ENCODE results near the gene C17orf50.
"Not testable (repeated sequence)": the region's sequence is repeated elsewhere in the genome, so short reads cannot be mapped to it uniquely, and the experiment has no call there.

The C17orf50 gene

GRCh38 chr17:35747540-35748017 lies 13.1 kb upstream of the C17orf50 start:
- TF ChIP-seq POLR2A (IDR thresholded peaks at IDR 0.05; ENCODE audit: extremely low read depth, insufficient read length) (no peak), CTCF (IDR thresholded peaks at IDR 0.05; ENCODE audit: low read depth, low read length) (peak; percentile 83), MAX (IDR thresholded peaks at IDR 0.05; ENCODE audit: low read depth, low read length) (no peak)
- peak; percentile 82 for DNase-seq (ENCODE audit: low read depth)
- H3K4me3 ChIP-seq (ENCODE audit: low read depth, low read length): no peak overlapping the region

- DNase-seq (ENCODE audit: low read depth): no peak
- TF ChIP-seq CTCF (IDR thresholded peaks at IDR 0.05; ENCODE audit: low read depth, low read length) (no peak), POLR2A (IDR thresholded peaks at IDR 0.05; ENCODE audit: extremely low read depth, insufficient read length) (no peak), MYC (IDR thresholded peaks at IDR 0.05; ENCODE audit: low read depth, low read length) (no peak), MAX (IDR thresholded peaks at IDR 0.05; ENCODE audit: low read depth, low read length) (no peak)
Measured at GRCh38 chr17:35748341-35748841, 12.3 kb upstream of the C17orf50 start.

GRCh38 chr17:35748979-35749378 lies 11.7 kb upstream of the C17orf50 start:
- TF ChIP-seq MAX (IDR thresholded peaks at IDR 0.05; ENCODE audit: low read depth, low read length): no peak
- TF ChIP-seq MYC (IDR thresholded peaks at IDR 0.05; ENCODE audit: low read depth, low read length): no peak
- no peak for TF ChIP-seq POLR2A (IDR thresholded peaks at IDR 0.05; ENCODE audit: extremely low read depth, insufficient read length)
- no peak for TF ChIP-seq CTCF (IDR thresholded peaks at IDR 0.05; ENCODE audit: low read depth, low read length)
- DNase-seq (ENCODE audit: low read depth): no peak
- no peak overlapping the region for H3K4me3 ChIP-seq (ENCODE audit: low read depth, low read length)

More at GRCh38 chr17:35748341-35748841, 12.3 kb upstream of the C17orf50 start:
- H3K4me3 ChIP-seq (ENCODE audit: low read depth, low read length): no peak overlapping the region

- no peak overlapping the region for H3K4me3 ChIP-seq (ENCODE audit: low read depth, low read length)
- no peak for TF ChIP-seq POLR2A (IDR thresholded peaks at IDR 0.05; ENCODE audit: extremely low read depth, insufficient read length)
- TF ChIP-seq CTCF (IDR thresholded peaks at IDR 0.05; ENCODE audit: low read depth, low read length): no peak
- TF ChIP-seq MAX (IDR thresholded peaks at IDR 0.05; ENCODE audit: low read depth, low read length): no peak
- TF ChIP-seq MYC (IDR thresholded peaks at IDR 0.05; ENCODE audit: low read depth, low read length): no peak
- DNase-seq (ENCODE audit: low read depth): peak; percentile 40
Measured at GRCh38 chr17:35749560-35750412, 10.9 kb upstream of the C17orf50 start.

GRCh38 chr17:35750526-35751395 lies 9.9 kb upstream of the C17orf50 start:
- H3K4me3 ChIP-seq (ENCODE audit: low read depth, low read length): no peak overlapping the region
- no peak for DNase-seq (ENCODE audit: low read depth)
- TF ChIP-seq CTCF (IDR thresholded peaks at IDR 0.05; ENCODE audit: low read depth, low read length) (no peak), POLR2A (IDR thresholded peaks at IDR 0.05; ENCODE audit: extremely low read depth, insufficient read length) (no peak), MYC (IDR thresholded peaks at IDR 0.05; ENCODE audit: low read depth, low read length) (no peak), MAX (IDR thresholded peaks at IDR 0.05; ENCODE audit: low read depth, low read length) (no peak)

GRCh38 chr17:35751541-35751940 lies 9.1 kb upstream of the C17orf50 start:
- H3K4me3 ChIP-seq (ENCODE audit: low read depth, low read length); DNase-seq (ENCODE audit: low read depth): not testable (repeated sequence)

Data from NB4 (cell line).